Activated naive CD8-positive, alpha-beta T cell (primary cell): ENCODE data around the gene ADAMTS14.
"Not testable (repeated sequence)": the region's sequence is repeated elsewhere in the genome, so short reads cannot be mapped to it uniquely, and the experiment has no call there.

Experiments
- H3K27ac Mint-ChIP-seq: one replicate; pipeline ENCODE4 v1.8.0; 2021; ENCODE audit warnings: mixed read lengths
- H3K27me3 Mint-ChIP-seq: one replicate; pipeline ENCODE4 v1.8.0; 2021; ENCODE audit warnings: mixed read lengths
- H3K36me3 Mint-ChIP-seq: one replicate; pipeline ENCODE4 v1.8.0; 2021; ENCODE audit warnings: mixed read lengths
- H3K4me1 Mint-ChIP-seq: one replicate; pipeline ENCODE4 v1.8.0; 2021; ENCODE audit warnings: low read depth, mixed read lengths
- H3K4me3 Mint-ChIP-seq: one replicate; pipeline ENCODE4 v1.8.0; 2021; ENCODE audit warnings: mild to moderate bottlenecking, mixed read lengths
- H3K9me3 Mint-ChIP-seq: one replicate; pipeline ENCODE4 v1.8.0; 2021; ENCODE audit warnings: low read depth, mixed read lengths

ADAMTS14 gene

GRCh38 chr10:70672165-70673042 lies at the start of gene ADAMTS14:
TSS of gene ADAMTS14 (plus strand) at chr10:70672506. CDS start at chr10:70672803, 297 bp downstream.
- Mint-ChIP-seq H3K4me3 (peak within 1 kb of the TSS; percentile 69), H3K9me3 (peaks cover 6% of the 10 kb centered on the region), H3K27me3 (peaks cover 22% of the 10 kb centered on the region), H3K4me1 (peaks cover 12% of the 10 kb centered on the region), H3K27ac (no peak within 1 kb of the TSS), H3K36me3 (no peaks in the 10 kb centered on the region)

DNA sequence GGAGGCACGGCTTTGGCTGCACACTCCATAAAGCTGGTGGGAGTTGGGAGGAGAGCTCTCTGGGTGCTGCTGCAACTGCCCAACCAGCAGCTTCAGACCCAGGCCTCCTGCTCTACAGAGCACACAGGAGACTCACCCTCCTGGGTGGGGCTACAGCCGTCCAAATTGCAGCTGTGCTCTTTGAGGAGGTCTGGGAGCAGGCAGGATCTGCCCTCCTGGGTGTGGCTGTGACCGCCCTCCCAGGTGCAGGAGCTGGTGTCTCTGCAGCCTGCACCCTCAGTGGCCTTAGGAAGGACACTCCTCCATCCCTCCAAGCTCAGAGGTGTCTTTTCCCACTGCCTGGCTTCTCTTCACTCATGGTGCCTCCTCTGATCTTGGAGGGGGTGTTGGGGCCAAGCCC lies 49.8 kb upstream of the ADAMTS14 start:
- peaks cover 5% of the 10 kb centered on the region for H3K9me3 Mint-ChIP-seq
- H3K36me3 Mint-ChIP-seq: no peaks in the 10 kb centered on the region
- H3K4me1 Mint-ChIP-seq: peaks cover 16% of the 10 kb centered on the region
- no peak overlapping the region for H3K27ac Mint-ChIP-seq
- H3K27me3 Mint-ChIP-seq: no peaks in the 10 kb centered on the region
- no peak overlapping the region for H3K4me3 Mint-ChIP-seq

DNA sequence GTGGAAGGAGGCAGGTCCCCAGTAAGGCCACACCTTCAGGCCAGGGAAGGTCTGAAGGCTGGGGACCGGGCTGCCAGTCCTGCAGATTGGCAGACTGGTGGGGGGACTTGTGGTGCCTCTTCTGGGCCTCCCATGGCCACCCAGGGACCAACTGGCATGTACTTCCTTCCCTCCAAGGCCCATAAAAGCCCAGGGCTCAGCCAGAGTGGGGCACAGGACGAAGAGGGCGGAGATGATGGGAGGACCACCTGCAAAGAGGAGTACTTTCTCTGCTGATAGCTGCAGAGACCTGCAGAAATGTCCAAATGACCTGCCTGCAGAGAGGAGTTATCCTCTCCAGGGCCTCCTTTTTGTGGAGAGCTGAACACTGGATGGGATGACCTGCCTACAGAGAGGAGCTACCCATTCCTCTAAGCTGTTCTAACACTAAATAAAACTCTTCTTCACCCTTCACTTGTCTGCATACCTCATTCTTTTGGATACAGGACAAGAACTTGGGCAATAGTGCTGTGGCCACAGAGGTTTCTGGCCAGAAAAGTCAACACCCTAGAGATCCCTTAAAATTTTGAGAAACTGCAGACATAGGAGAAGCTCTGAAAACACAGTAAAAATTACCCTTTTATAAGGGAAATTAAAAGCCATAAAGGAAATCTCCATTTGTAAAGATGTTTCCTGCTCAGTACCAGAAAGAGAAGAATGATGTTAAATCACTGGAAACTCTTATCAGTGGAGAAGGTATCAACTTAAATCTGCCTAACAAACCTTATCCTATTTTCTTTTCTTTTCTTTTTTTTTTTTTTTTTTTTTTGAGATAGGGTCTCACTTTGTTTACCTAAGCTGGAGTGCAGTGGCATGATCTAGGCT lies 49.1 kb upstream of the ADAMTS14 start:
- Mint-ChIP-seq H3K4me3 (no peak overlapping the region), H3K4me1 (peaks cover 12% of the 10 kb centered on the region), H3K27me3 (no peaks in the 10 kb centered on the region), H3K36me3 (no peaks in the 10 kb centered on the region), H3K9me3 (peaks cover 5% of the 10 kb centered on the region), H3K27ac (no peak overlapping the region)

DNA sequence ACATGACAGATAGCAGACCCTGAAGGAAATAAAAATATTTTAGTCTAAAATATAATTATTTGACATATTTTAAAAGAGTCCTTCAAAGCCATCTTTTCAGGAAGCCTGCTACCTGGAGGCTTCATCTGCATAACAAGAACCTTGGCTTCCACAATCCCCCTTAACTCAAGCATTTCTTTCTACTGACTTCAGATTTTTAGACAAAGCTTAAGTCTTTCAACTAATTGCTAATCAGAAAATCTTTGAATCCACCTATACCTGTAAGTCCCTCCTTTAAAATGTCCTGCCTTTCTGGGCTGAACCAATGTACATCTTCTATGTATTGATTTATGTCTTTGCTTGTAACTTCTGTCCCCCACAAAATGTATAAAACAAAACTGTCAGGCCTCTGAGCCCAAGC lies 46.2 kb upstream of the ADAMTS14 start:
- no peaks in the 10 kb centered on the region for H3K27me3 Mint-ChIP-seq
- H3K4me3 Mint-ChIP-seq: no peak overlapping the region
- peaks cover 3% of the 10 kb centered on the region for H3K36me3 Mint-ChIP-seq
- no peak overlapping the region for H3K27ac Mint-ChIP-seq
- no peaks in the 10 kb centered on the region for H3K9me3 Mint-ChIP-seq
- no peaks in the 10 kb centered on the region for H3K4me1 Mint-ChIP-seq

- no peaks in the 10 kb centered on the region for H3K9me3 Mint-ChIP-seq
- no peak overlapping the region for H3K27ac Mint-ChIP-seq
- no peaks in the 10 kb centered on the region for H3K4me1 Mint-ChIP-seq
- no peak overlapping the region for H3K4me3 Mint-ChIP-seq
- no peaks in the 10 kb centered on the region for H3K27me3 Mint-ChIP-seq
- peaks cover 3% of the 10 kb centered on the region for H3K36me3 Mint-ChIP-seq
Measured at GRCh38 chr10:70629338-70629737, 43.0 kb upstream of the ADAMTS14 start.

DNA sequence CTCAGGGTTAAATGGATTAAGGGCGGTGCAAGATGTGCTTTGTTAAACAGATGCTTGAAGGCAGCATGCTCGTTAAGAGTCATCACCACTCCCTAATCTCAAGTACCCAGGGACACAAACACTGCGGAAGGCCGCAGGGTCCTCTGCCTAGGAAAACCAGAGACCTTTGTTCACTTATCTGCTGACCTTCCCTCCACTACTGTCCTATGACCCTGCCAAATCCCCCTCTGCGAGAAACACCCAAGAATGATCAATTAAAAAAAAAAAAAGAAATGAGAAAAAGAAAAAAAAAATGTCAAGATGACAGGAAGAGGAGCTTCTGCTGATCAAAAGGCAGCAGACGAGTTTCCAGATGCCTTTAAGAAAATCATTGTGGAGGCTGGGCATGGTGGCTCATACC lies 40.6 kb upstream of the ADAMTS14 start:
- H3K4me1 Mint-ChIP-seq, H3K36me3 Mint-ChIP-seq, H3K27me3 Mint-ChIP-seq, H3K27ac Mint-ChIP-seq, H3K9me3 Mint-ChIP-seq, H3K4me3 Mint-ChIP-seq: not testable (repeated sequence)

DNA sequence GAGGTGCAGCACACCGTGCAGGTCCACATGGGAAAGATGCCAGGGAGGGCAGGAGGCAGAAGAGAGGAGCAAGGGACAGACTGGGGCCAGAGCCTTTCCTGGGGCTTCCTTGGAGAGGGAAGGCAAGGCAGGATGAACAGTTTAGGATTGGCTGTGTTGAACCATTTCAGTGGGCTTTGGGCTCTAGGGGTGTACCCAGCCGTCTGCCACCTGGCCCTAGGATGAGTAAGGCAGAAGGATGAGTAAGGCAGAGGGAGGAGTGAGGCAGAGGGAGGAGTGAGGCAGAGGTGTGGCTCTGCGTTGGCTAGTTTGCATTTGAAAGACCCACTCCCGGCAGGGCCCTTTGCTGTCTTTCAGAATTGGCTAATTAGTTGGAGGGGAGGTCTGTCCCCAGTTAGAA lies 38.3 kb upstream of the ADAMTS14 start:
- peaks cover 3% of the 10 kb centered on the region for H3K36me3 Mint-ChIP-seq
- H3K27me3 Mint-ChIP-seq: no peaks in the 10 kb centered on the region

DNA sequence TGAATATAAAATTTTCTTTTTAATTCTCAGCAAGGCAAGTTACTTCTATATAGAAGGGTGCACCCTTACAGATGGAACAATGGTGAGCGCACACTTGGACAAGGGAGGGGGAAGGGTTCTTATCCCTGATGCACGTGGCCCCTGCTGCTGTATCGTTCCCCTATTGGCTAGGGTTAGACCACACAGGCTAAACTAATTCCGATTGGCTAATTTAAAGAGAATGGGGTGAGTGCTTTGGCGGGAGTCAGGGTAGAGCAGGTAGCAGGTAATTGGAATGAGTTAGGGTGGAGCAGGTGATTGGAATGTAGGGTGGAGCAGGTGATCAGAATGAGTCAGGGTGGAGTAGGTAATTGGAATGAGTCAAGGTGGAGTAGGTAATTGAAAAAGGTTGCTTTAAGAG lies 37.8 kb upstream of the ADAMTS14 start:
- not testable (repeated sequence) for H3K36me3 Mint-ChIP-seq, H3K4me1 Mint-ChIP-seq, H3K9me3 Mint-ChIP-seq, H3K4me3 Mint-ChIP-seq, H3K27ac Mint-ChIP-seq, H3K27me3 Mint-ChIP-seq

More for the DNA sequence above, 38.3 kb upstream of the ADAMTS14 start:
- Mint-ChIP-seq H3K27ac (no peak overlapping the region), H3K4me3 (no peak overlapping the region), H3K9me3 (no peaks in the 10 kb centered on the region), H3K4me1 (no peaks in the 10 kb centered on the region)

- not testable (repeated sequence) for H3K9me3 Mint-ChIP-seq, H3K4me3 Mint-ChIP-seq
Measured at GRCh38 chr10:70639640-70640383, 32.5 kb upstream of the ADAMTS14 start.

GRCh38 chr10:70643272-70643671 lies 29.0 kb upstream of the ADAMTS14 start:
- not testable (repeated sequence) for H3K36me3 Mint-ChIP-seq, H3K4me3 Mint-ChIP-seq, H3K27ac Mint-ChIP-seq, H3K9me3 Mint-ChIP-seq, H3K27me3 Mint-ChIP-seq, H3K4me1 Mint-ChIP-seq

More at GRCh38 chr10:70639640-70640383, 32.5 kb upstream of the ADAMTS14 start:
- not testable (repeated sequence) for H3K36me3 Mint-ChIP-seq, H3K27ac Mint-ChIP-seq, H3K27me3 Mint-ChIP-seq, H3K4me1 Mint-ChIP-seq

DNA sequence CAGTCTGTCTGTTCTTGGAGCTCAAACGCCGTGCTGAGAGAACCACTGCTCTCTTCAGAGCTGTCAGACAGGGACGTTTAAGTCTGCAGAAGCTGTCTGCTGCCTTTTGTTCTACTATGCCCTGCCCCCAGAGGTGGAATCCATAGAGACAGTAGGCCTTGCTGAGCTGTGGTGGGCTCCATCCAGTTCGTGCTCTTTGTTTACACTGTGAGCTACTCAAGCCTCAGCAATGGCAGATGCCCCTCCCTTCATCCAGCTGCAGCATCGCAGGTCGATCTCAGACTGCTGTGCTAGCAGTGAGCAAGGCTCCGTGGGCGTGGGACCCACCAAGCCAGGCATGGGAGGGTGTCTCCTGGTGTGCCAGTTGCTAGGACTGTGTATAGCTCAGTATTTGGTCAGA lies 27.3 kb upstream of the ADAMTS14 start:
- not testable (repeated sequence) for H3K27ac Mint-ChIP-seq, H3K36me3 Mint-ChIP-seq, H3K27me3 Mint-ChIP-seq, H3K4me3 Mint-ChIP-seq, H3K9me3 Mint-ChIP-seq, H3K4me1 Mint-ChIP-seq

DNA sequence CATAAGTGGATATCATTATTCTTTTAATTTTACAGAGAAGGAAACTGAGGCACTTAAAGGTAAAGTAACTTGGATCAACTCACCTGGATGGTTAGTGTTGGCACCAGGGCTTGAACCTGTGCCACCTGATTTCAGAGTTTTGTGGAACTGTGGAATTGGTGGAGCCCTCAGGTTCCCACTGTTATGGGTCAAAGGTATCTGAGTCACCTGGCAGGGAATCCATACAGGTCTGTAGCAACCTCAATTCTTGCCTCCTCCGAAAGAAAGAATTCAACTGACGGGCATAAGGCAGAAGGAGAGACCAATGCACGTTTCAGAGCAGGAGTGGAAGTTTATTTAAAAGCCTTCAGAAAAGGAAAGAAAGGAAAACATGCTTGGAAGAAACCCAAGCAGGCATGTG lies 25.2 kb upstream of the ADAMTS14 start:
- no peak overlapping the region for H3K4me3 Mint-ChIP-seq
- H3K27ac Mint-ChIP-seq: no peak overlapping the region
- peaks cover 10% of the 10 kb centered on the region for H3K36me3 Mint-ChIP-seq
- H3K4me1 Mint-ChIP-seq: no peaks in the 10 kb centered on the region
- peaks cover 8% of the 10 kb centered on the region for H3K9me3 Mint-ChIP-seq
- no peaks in the 10 kb centered on the region for H3K27me3 Mint-ChIP-seq

DNA sequence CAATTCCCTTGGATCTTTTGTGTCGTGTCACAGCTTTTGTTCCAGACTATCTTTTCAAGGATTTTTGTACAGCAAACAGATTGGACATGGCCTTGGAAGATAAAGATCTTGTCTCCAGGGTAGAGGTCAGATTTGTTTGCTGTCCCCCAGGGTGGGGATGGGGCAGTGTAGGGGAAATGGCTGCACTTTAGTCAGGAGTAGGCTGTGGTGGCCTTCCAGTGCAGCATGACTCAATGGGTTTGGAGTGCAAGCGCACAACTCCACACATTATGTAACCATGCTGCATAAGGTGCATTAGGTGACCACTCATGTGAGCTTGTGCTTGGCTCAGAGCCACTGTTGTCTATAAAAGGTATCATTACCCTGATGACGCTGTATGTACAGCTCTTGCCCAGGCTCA lies 23.9 kb upstream of the ADAMTS14 start:
- Mint-ChIP-seq H3K27me3 (no peaks in the 10 kb centered on the region), H3K4me3 (no peak overlapping the region), H3K36me3 (peaks cover 10% of the 10 kb centered on the region), H3K9me3 (peaks cover 8% of the 10 kb centered on the region), H3K4me1 (no peaks in the 10 kb centered on the region), H3K27ac (no peak overlapping the region)

DNA sequence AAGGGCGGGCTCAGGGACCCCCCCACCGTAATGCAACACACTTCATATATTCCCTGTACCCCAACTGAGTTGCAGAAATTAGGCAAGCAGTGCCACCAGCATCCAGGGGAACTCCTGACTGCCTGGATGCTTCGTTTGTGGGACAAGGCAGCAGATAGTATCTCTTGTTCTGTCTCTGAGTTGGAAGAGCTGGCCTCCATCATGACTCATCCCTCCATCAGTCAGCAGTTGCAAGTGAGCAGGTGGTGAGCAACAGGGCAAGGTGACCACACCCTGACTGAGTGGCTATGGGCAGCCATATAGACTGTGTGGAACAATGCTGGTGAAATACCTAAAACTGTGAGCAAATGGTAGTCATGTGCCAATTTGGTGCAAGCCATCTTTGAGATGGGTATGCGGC lies 22.8 kb upstream of the ADAMTS14 start:
- Mint-ChIP-seq H3K4me3 (no peak overlapping the region), H3K4me1 (no peaks in the 10 kb centered on the region), H3K9me3 (peaks cover 8% of the 10 kb centered on the region), H3K27me3 (no peaks in the 10 kb centered on the region), H3K36me3 (peaks cover 10% of the 10 kb centered on the region), H3K27ac (no peak overlapping the region)

GRCh38 chr10:70650104-70650503 lies 22.2 kb upstream of the ADAMTS14 start:
- Mint-ChIP-seq H3K27ac (no peak overlapping the region), H3K4me1 (no peaks in the 10 kb centered on the region), H3K9me3 (peaks cover 8% of the 10 kb centered on the region), H3K36me3 (peaks cover 10% of the 10 kb centered on the region), H3K27me3 (no peaks in the 10 kb centered on the region), H3K4me3 (no peak overlapping the region)
